Renal cortical epithelial cell (primary cell): ENCODE data around the gene KMT2D. TPM values are rescaled to one million over a fixed set of nuclear protein-coding genes. Genes with fewer than 3 reads are reported as not detected.

Experiments used
- DNase-seq: peaks from one replicate; pipeline ENCODE4 v3.0.0-alpha.2; 2011; ENCODE audit warnings: low read depth
- total RNA-seq: library from RNA; depleted of rRNA; stranded (reverse); fragments of >200 nt; gene quantifications from 2 replicates; pipeline ENCODE4 v1.2.3, GENCODE V29; 2014

KMT2D gene
- total RNA-seq, 1 donor from 2014 or later, result 110 TPM

DNA sequence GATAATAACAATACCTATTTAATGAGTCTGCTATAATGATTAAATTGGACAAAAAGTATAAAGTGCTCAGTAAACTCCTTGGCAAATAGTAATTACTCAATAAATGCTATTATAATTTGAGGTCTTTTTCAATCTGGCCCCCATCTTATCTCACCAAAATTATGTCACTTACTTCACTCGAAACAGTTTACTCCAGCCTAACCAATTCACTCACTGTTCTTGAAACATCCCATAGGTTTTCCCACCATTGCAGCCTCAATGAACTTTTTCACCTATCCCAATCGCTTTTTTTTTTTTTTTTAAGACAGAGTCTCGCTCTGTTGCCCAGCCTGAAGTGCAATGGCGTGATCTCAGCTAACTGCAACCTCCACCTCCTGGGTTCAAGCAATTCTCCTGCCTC, 24.6 kb downstream of the KMT2D start:
- DNase-seq, result no peak

DNA sequence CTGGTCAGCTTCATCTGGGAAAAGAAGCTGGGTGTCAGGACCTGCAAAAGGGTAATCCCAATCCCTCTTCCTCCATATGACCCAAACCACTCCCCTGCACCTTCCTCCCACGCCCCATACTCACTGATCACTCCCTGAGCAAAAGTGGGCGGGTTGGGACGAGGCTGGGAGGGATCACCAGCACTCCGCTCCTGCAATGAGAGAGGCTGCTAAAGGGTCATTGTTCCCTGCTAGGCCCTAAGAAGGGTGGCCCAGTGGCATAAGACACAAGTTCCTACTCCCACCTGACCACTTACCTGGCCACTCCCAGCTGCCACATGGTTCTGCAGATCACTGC, 26.3 kb downstream of the KMT2D start:
- no peak for DNase-seq

GRCh38 chr12:49033611-49034285, 26.8 kb downstream of the KMT2D start:
- DNase-seq, result no peak

GRCh38 chr12:49032679-49033447, 27.7 kb downstream of the KMT2D start:
- DNase-seq, result no peak

DNA sequence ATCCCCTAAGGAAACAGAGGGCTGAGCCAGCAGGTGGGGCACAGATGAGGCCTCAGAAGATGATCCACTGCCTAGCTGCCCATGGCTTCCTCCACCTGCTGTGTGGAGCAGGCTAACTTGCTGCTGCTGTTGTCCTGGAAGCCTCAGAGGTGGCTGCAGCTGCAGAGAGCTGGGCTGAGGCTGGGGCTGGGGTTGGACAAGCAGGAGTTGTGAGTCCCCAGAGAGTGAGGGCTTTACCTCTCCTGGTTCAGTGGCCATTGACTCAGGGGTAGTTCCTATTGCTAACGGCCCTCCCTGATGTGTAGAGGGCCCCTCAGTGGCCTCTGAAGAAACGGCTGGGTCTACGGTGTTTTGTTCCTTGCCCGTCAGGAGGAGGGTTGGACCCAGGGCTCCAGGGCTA, 28.3 kb downstream of the KMT2D start:
- DNase-seq, result no peak

- DNase-seq, result no peak
Measured at GRCh38 chr12:49031573-49032161, 28.9 kb downstream of the KMT2D start.

- no peak for DNase-seq
Measured at GRCh38 chr12:49030714-49031572, 29.7 kb downstream of the KMT2D start.

DNA sequence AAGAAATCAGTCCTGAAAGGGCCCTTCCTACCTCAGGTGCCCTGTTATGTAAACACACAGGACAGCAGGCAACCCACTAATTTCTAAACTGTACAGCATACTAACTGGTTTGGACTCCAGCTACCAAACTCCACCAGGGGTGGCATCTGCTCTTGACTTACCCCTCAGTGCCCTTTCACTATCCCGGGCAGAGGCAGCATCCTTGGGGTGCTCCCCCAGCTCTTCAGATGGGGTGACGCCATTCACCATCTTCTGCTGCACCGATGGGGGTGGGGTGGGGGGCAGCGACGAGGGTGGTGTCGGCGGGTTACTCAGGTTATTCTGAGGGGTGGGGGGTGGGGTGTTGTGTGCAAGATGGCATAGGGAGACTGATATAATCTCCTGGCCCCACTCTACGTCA, 30.5 kb downstream of the KMT2D start:
- no peak for DNase-seq

DNA sequence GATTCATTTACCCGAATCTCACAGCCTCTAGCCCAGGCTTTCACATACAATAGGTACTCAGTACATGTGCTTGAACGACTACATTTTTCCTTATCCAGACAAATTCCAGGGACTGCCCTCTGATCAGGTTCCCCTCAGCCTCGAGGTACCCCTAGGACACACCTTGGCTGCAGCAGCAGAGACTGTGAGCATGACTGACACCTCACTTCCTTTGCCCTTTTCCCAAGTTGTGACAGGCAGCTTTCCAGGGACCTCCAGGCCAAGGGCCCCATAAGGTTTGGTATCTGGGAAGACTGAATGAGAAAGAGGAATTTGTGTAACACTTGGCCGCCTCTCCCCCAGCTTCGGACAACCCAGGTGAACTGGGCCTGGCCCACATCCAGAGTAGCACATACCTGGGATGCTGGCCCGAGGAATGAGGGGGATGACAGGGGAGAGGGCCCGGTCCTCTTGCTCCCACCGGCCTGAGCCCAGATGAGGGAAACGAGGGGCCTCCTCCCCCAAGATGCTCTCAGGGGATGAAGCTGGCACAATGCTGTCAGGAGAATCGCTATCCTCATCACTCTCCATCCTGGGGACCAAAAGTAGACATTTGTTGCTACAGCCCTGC, 31.8 kb downstream of the KMT2D start:
- DNase-seq, result no peak

- DNase-seq, result no peak
Measured at GRCh38 chr12:49027846-49028555, 32.6 kb downstream of the KMT2D start.

DNA sequence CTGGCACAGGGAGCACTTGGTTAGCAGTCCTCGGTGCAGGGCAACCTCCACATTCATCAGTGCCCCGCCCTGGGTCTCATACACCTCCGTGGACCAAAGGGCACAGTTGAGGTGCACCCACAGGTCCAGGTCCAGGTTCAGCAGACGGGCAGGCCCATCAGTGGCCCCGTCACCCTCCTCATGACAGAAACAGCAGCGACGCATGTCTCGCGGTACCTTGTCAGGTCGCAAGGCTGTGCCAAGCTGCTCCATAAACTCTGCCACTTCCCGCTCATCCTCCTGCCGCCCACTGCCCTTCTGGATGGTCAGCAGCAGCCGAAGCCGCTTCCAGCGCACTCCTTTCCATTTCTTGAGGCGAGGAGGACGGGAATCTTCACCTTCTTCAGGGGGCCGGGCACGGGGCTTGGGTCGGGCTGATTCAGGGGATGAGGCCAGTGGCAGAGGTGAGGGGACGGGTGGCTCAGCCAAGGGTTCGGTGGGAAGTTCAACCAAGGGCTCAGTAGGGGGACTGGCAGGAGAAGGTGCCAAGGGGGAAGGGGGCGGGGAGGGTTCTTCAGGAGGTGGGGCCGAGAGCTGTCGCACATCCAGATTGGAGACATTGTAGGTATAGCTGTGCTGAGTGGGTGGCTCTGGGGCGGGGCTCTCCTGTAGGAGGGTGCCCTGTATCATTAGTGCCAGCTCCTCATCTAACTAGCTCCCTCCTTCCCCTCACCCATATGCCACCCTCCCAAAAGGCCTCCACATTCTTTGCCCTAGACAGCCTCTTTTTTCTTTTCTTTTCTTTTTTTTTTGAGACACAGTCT, 33.7 kb downstream of the KMT2D start:
- DNase-seq, result no peak

- DNase-seq, result no peak
Measured at GRCh38 chr12:49026101-49026500, 34.5 kb downstream of the KMT2D start.

DNA sequence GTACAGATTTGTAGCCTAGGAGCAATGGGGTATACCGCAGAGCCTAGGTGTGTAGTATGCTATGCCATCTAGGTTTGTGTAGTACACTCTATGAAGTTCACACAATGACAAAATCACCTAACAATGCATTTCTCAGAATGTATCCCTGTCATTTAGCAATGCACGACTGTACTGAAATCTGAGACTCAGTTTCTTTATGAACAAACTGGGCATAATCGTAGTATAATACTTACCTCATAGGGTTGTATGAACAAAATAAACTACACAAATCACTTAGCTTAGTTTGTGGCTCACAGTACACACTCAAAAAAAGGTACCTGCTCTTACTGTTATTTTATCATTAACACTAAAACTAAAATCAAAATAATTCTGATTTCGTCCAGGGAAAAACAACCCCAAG, 35.1 kb downstream of the KMT2D start:
- no peak for DNase-seq

GRCh38 chr12:49024543-49024942, 36.1 kb downstream of the KMT2D start:
- DNase-seq, result no peak

GRCh38 chr12:49023812-49024211, 36.8 kb downstream of the KMT2D start:
- DNase-seq, result no peak

- no peak for DNase-seq
Measured at GRCh38 chr12:49022558-49023178, 37.9 kb downstream of the KMT2D start.

DNA sequence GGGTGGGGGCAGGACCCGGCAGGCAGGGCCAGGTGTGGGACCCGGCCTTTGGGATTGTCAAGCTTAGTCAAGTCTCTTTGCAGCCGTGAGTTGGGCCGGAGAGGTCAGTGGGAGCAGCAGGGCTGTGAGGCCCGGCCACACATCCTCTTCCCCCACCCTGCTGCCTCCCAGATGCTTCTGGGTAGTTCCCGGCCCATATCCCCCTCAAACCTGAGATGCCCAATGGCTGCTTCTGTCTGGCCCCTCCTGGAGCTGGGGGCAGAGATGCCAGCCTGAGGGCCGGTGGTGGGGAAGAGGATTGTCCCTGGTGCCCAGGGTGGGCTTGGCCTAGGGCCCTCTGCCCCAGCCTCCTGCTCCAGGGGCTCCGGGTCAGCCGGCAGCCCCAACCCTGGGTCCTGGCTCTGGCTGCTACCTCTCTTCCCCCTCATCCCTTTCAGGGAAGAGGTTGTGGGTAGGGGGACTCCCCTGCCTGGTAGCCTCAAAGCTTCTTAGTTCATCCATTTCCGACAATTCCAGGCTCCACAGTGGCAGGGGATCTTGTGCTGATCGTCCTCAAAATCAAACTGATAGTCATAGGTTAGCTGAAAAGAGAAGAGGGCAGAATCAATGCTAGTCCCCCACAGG, 39.2 kb downstream of the KMT2D start:
- DNase-seq, result no peak

DNA sequence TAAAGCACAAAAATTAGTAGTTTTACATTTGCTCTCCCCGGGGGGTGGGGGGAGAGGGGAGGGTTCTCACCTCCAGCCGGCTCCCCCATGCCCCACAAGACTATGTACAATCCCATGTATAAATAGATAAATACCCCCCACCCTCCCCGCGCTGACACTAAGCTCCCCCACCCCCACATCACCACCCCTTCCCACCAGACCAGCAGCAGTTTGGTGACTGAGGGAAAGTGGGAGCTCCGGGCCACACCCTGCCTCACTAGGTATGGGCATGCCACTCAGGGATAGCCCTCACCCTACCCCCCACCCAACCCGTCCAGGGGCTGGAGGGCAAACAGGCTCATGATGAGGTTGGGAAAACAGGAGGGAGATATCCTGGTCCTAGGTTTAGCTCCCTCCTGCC, 40.2 kb downstream of the KMT2D start:
- no peak for DNase-seq
